ENCODE results near the gene RLN3. TPM values are rescaled to one million over a fixed set of nuclear protein-coding genes. Genes with fewer than 3 reads are reported as not detected.

Gene RLN3
- total and polyA plus RNA-seq, 9 of the 15 experiments (the other 6 are each of a cell fraction or from before 2014, with no cell fraction given): 0.31 to 1.2 (median 0.71) TPM; not detected in 6

DNA sequence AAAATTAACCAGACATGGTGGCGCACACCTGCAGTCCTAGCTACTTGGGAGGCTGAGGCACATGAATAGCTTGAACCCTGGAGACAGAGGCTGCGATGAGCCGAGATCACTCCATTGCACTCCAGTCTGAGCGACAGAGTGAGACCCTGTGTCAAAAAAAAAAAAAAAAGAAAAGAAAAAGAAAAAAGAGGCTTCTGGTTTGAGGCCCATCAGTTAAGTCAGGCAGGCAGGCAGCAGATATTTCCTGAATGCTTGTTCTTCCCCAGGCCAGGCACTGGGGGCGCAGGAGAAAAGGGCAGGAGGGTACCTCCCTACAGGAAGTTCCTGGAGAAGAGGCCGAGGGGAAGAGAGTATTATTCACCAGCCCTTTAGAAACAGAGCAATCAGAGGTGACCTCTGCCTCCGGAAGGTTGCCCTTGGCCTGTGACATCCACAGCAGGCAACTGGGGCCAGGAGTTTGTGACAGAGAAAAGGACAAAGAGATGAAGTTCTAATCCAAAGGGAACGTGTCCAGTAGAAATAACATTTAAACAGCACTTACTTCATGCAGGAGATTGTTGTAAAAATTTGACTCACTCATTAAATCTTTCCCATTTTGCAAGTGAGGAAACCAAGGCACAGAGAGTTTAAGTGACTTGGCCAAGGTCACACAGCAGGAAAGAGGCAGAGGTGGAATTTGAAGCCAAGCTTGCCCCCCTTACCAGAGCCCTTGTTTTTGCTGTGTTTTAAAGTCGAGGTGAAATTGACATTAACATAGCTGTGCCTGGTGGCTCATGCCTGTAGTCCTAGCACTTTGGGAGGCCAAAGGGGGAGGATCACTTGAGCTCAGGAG is 4.3 kb upstream of the RLN3 start (continued):
- TF ChIP-seq JUND (IDR thresholded peaks at IDR 0.05; ENCODE audit: borderline replicate concordance, low read depth, low read length) (0 out of 2 replicates have a peak, but pooled peaks have one; percentile 22), JUND (tag; IDR thresholded peaks at IDR 0.05; ENCODE audit: borderline replicate concordance, low read depth, low read length) (peak; percentile 19; the same call in 1 of the 3 replicates), POLR2AphosphoS2 (IDR thresholded peaks at IDR 0.05; ENCODE audit: low read length) (no peak), BHLHE40 (IDR thresholded peaks at IDR 0.05; ENCODE audit: low read length) (0 out of 2 replicates have a peak, but pooled peaks have one; percentile 17), MXI1 (IDR thresholded peaks at IDR 0.05; ENCODE audit: low read depth, low read length) (no peak), MIER1 (IDR thresholded peaks at IDR 0.05; ENCODE audit: low read depth) (0 out of 2 replicates have a peak, but pooled peaks have one; percentile 36), EP400 (IDR thresholded peaks at IDR 0.05) (no peak), SRSF1 (IDR thresholded peaks at IDR 0.05; ENCODE audit: low read depth, low read length) (no peak), CC2D1A (IDR thresholded peaks at IDR 0.05) (peak; percentile 68; the same call in 1 of the 2 replicates), SAFB2 (IDR thresholded peaks at IDR 0.05; ENCODE audit: borderline replicate concordance, low read depth, low read length, severe bottlenecking) (no peak), SIRT6 (IDR thresholded peaks at IDR 0.05; ENCODE audit: low read depth, low read length) (no peak), PTRF (tag; IDR thresholded peaks at IDR 0.05) (0 out of 2 replicates have a peak, but pooled peaks have one; percentile 36), RBM25 (IDR thresholded peaks at IDR 0.05; ENCODE audit: low read depth, low read length, severe bottlenecking) (peak; percentile 91), DACH1 (IDR thresholded peaks at IDR 0.05; ENCODE audit: partially characterized antibody) (no peak), NFXL1 (CRISPR knock-in tag; IDR thresholded peaks at IDR 0.05) (no peak), ZSCAN32 (CRISPR knock-in tag; IDR thresholded peaks at IDR 0.05) (no peak)
- TF ChIP-seq, protein P1, sequence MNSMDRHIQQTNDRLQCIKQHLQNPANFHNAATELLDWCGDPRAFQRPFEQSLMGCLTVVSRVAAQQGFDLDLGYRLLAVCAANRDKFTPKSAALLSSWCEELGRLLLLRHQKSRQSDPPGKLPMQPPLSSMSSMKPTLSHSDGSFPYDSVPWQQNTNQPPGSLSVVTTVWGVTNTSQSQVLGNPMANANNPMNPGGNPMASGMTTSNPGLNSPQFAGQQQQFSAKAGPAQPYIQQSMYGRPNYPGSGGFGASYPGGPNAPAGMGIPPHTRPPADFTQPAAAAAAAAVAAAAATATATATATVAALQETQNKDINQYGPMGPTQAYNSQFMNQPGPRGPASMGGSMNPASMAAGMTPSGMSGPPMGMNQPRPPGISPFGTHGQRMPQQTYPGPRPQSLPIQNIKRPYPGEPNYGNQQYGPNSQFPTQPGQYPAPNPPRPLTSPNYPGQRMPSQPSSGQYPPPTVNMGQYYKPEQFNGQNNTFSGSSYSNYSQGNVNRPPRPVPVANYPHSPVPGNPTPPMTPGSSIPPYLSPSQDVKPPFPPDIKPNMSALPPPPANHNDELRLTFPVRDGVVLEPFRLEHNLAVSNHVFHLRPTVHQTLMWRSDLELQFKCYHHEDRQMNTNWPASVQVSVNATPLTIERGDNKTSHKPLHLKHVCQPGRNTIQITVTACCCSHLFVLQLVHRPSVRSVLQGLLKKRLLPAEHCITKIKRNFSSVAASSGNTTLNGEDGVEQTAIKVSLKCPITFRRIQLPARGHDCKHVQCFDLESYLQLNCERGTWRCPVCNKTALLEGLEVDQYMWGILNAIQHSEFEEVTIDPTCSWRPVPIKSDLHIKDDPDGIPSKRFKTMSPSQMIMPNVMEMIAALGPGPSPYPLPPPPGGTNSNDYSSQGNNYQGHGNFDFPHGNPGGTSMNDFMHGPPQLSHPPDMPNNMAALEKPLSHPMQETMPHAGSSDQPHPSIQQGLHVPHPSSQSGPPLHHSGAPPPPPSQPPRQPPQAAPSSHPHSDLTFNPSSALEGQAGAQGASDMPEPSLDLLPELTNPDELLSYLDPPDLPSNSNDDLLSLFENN (IDR thresholded peaks at IDR 0.05; ENCODE audit: low read depth in 2 of 2, low read length in 2 of 2): no peak
- TF ChIP-seq, protein P2, sequence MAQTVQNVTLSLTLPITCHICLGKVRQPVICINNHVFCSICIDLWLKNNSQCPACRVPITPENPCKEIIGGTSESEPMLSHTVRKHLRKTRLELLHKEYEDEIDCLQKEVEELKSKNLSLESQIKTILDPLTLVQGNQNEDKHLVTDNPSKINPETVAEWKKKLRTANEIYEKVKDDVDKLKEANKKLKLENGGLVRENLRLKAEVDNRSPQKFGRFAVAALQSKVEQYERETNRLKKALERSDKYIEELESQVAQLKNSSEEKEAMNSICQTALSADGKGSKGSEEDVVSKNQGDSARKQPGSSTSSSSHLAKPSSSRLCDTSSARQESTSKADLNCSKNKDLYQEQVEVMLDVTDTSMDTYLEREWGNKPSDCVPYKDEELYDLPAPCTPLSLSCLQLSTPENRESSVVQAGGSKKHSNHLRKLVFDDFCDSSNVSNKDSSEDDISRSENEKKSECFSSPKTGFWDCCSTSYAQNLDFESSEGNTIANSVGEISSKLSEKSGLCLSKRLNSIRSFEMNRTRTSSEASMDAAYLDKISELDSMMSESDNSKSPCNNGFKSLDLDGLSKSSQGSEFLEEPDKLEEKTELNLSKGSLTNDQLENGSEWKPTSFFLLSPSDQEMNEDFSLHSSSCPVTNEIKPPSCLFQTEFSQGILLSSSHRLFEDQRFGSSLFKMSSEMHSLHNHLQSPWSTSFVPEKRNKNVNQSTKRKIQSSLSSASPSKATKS (CRISPR knock-in tag; IDR thresholded peaks at IDR 0.05): no peak
- TF ChIP-seq, protein P3, sequence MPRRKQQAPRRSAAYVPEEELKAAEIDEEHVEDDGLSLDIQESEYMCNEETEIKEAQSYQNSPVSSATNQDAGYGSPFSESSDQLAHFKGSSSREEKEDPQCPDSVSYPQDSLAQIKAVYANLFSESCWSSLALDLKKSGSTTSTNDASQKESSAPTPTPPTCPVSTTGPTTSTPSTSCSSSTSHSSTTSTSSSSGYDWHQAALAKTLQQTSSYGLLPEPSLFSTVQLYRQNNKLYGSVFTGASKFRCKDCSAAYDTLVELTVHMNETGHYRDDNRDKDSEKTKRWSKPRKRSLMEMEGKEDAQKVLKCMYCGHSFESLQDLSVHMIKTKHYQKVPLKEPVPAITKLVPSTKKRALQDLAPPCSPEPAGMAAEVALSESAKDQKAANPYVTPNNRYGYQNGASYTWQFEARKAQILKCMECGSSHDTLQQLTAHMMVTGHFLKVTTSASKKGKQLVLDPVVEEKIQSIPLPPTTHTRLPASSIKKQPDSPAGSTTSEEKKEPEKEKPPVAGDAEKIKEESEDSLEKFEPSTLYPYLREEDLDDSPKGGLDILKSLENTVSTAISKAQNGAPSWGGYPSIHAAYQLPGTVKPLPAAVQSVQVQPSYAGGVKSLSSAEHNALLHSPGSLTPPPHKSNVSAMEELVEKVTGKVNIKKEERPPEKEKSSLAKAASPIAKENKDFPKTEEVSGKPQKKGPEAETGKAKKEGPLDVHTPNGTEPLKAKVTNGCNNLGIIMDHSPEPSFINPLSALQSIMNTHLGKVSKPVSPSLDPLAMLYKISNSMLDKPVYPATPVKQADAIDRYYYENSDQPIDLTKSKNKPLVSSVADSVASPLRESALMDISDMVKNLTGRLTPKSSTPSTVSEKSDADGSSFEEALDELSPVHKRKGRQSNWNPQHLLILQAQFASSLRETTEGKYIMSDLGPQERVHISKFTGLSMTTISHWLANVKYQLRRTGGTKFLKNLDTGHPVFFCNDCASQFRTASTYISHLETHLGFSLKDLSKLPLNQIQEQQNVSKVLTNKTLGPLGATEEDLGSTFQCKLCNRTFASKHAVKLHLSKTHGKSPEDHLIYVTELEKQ (CRISPR knock-in tag; IDR thresholded peaks at IDR 0.05): no peak

All from K562 (cell line).